Measurements from ENCODE around the gene CREB5.

CREB5 gene

DNA sequence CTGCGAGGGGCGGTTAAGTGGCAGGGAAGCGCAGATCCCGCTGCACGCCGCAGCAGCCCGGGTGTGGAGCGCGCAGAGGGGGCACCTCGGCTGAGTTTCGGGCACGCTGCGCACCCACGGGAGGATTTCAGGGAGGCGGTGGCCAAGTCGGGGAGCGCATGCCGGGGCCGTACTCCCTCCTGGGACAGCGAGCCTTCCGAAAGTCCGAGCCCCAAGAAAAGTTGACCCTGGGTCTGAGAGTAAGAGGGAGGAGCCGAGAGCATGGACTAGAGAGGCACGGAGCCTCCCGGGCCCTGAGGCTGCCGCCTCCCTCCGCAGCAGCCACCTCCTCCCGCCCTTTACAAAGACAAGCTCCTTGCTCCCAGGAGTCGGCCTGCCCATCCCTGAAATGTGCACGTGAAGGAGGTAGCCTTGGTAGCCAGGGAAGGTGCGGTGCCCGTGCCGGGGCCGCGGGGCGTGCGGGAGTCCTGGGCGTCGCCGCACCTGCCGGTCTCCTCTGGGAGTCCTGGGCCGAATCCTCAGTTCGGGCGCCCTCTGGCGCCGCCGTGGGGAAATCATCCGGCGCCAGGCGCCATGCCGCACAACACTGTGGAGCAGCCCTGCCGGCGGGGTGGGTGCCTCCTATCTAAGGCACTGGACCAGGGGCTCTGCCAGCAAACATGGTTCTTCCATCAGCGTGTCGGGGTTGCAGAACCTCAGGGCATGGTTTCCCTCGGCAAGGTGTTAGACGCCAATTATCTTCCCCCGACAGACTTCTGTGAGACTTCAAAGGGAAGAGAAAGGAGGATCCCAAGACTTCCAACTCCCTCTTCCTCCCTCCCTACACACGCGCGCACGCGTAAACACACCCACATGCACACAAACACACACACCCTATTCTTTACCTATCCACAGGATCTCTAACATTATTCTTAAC is 441.8 kb downstream of the CREB5 start:
- Histone ChIP-seq H3K27me3 (ENCODE audit: control insufficient read depth, insufficient read depth, low read length) (0 out of 2 replicates have a peak, but pooled peaks cover 2% of the 10 kb centered on the region), H3K27ac (ENCODE audit: low read length) (no peak overlapping the region), H3K4me1 (ENCODE audit: control insufficient read depth, insufficient read depth, low read length) (no peaks in the 10 kb centered on the region), H3K4me3 (ENCODE audit: low read length) (peak overlapping the region; percentile 53; the same call in 1 of the 2 replicates), H3K9me3 (ENCODE audit: control insufficient read depth, insufficient read depth, low read length) (no peaks in the 10 kb centered on the region), H3K36me3 (ENCODE audit: control insufficient read depth, insufficient read depth, low read length) (no peaks in the 10 kb centered on the region)
- DNase-seq (ENCODE audit: low read depth, low spot score): peak; percentile 72
- no CpG with 5 or more reads among the region's 63 CpGs for WGBS (ENCODE audit: insufficient coverage, insufficient read length)

GRCh38 chr7:28854750-28855074 is 442.4 kb downstream of the CREB5 start:
- H3K4me3 ChIP-seq (ENCODE audit: low read length): no peak overlapping the region
- H3K27me3 ChIP-seq (ENCODE audit: control insufficient read depth, insufficient read depth, low read length): 0 out of 2 replicates have a peak, but pooled peaks cover 2% of the 10 kb centered on the region

DNA sequence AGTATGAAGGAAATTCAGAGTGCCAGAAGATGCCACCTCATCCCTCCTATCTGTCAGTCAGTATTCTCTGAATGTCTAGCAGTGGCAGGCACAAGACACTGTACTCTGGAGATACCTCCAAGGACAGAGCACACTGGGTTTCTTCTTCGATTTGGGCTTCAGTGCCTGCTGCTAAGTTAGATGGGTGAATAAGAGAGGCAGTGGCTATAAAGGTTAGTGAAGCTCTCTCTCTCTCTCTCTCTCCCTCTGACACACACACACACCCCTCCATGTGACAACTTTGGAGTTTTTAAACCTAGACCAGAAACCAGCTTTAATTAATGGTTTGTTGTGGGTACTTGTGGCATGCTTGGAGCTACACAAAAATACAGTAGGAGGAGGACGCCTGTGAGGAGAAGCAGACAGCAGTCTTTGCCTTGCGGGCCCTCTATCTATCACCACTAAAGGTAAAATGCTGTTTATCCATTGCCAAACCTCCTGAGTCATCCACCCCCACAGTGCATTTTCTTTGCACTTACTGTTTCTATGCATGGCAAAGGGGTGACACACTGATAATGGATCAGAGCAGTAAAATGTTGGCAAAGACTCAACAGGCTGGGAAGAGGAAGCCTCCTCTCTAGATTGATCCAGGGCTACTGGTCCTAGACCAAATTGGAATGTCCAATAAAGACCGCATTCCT is 443.4 kb downstream of the CREB5 start:
- no peaks in the 10 kb centered on the region for H3K36me3 ChIP-seq (ENCODE audit: control insufficient read depth, insufficient read depth, low read length)
- no peak overlapping the region for H3K27ac ChIP-seq (ENCODE audit: low read length)
- no peak overlapping the region for H3K4me3 ChIP-seq (ENCODE audit: low read length)
- H3K4me1 ChIP-seq (ENCODE audit: control insufficient read depth, insufficient read depth, low read length): no peaks in the 10 kb centered on the region
- H3K9me3 ChIP-seq (ENCODE audit: control insufficient read depth, insufficient read depth, low read length): no peaks in the 10 kb centered on the region
- H3K27me3 ChIP-seq (ENCODE audit: control insufficient read depth, insufficient read depth, low read length): 0 out of 2 replicates have a peak, but pooled peaks cover 2% of the 10 kb centered on the region
- no peak for DNase-seq (ENCODE audit: low read depth, low spot score)
- WGBS (ENCODE audit: insufficient coverage, insufficient read length): no CpG with 5 or more reads among the region's 4 CpGs

More at GRCh38 chr7:28854750-28855074, 442.4 kb downstream of the CREB5 start:
- no peaks in the 10 kb centered on the region for H3K4me1 ChIP-seq (ENCODE audit: control insufficient read depth, insufficient read depth, low read length)
- no peaks in the 10 kb centered on the region for H3K9me3 ChIP-seq (ENCODE audit: control insufficient read depth, insufficient read depth, low read length)
- WGBS (ENCODE audit: insufficient coverage, insufficient read length): no CpG with 5 or more reads among the region's 3 CpGs
- no peak for DNase-seq (ENCODE audit: low read depth, low spot score)
- no peak overlapping the region for H3K27ac ChIP-seq (ENCODE audit: low read length)
- H3K36me3 ChIP-seq (ENCODE audit: control insufficient read depth, insufficient read depth, low read length): no peaks in the 10 kb centered on the region

DNA sequence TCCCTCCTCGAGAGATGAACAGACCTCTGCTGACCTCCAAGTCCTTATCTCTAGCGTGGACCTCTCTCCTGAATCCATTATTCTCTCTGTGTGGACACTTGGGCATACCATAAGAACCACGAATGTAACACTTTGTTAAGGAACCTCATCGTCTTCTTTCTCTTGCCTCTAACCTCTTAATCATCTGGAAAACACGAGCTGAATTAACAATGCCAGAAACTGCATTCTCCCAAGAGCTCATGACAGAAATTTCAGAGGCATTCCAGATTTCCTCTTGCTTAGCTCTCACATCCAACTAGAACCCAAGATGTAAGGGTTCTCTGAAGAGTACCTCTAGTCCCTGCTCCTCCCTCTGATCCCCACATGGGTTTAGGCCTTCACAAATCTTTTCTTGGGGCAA is 444.3 kb downstream of the CREB5 start:
- Histone ChIP-seq H3K36me3 (ENCODE audit: control insufficient read depth, insufficient read depth, low read length) (no peaks in the 10 kb centered on the region), H3K27ac (ENCODE audit: low read length) (no peak overlapping the region)
- no CpG with 5 or more reads among the region's 5 CpGs for WGBS (ENCODE audit: insufficient coverage, insufficient read length)

DNA sequence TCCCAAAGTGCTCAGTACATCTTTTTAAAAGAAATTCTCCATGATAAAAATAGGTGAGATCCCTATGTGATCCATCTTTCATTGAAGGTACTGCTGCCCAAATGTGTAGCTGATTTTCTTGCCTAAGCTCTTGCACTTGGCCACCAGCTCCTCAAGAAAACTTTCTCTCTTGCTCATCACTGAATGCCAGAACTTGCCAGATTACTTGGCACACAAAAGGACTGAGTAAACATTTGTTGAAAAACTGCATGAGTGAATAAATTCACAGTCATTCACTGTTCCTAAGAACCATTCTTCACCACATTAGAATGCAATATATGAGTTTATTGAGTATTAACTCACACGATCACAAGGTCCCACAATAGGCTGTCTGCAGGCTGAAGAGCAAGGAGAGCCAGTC is 445.9 kb downstream of the CREB5 start:
- H3K27me3 ChIP-seq (ENCODE audit: control insufficient read depth, insufficient read depth, low read length): 0 out of 2 replicates have a peak, but pooled peaks cover under 1% of the 10 kb centered on the region
- no peaks in the 10 kb centered on the region for H3K4me1 ChIP-seq (ENCODE audit: control insufficient read depth, insufficient read depth, low read length)
- H3K27ac ChIP-seq (ENCODE audit: low read length): no peak overlapping the region
- H3K36me3 ChIP-seq (ENCODE audit: control insufficient read depth, insufficient read depth, low read length): no peaks in the 10 kb centered on the region
- no peaks in the 10 kb centered on the region for H3K9me3 ChIP-seq (ENCODE audit: control insufficient read depth, insufficient read depth, low read length)
- DNase-seq (ENCODE audit: low read depth, low spot score): no peak
- no peak overlapping the region for H3K4me3 ChIP-seq (ENCODE audit: low read length)
- WGBS (ENCODE audit: insufficient coverage, insufficient read length): no CpG with 5 or more reads among the region's 1 CpG

More for the DNA sequence above, 444.3 kb downstream of the CREB5 start:
- Histone ChIP-seq H3K27me3 (ENCODE audit: control insufficient read depth, insufficient read depth, low read length) (0 out of 2 replicates have a peak, but pooled peaks cover 2% of the 10 kb centered on the region), H3K4me3 (ENCODE audit: low read length) (no peak overlapping the region), H3K9me3 (ENCODE audit: control insufficient read depth, insufficient read depth, low read length) (no peaks in the 10 kb centered on the region), H3K4me1 (ENCODE audit: control insufficient read depth, insufficient read depth, low read length) (no peaks in the 10 kb centered on the region)
- no peak for DNase-seq (ENCODE audit: low read depth, low spot score)

DNA sequence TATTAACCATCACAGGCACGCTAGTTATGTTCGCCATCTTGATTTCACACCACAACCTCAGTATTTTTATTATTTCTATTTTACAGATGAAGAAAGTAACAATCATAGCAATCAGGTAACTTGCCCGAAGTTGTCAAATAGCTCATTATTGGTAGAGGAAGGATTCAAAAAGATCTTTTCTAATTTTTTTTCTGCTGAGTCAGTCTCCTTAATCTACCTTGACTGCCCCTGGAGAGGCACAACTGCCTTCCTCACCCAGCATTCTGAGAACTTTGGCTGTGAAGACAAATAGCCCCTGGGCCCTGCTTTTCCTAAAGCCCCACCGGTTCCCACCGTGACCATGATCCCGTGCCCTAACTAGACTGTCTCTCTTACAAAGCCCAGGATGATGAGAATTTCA is 446.6 kb downstream of the CREB5 start:
- Histone ChIP-seq H3K4me3 (ENCODE audit: low read length) (no peak overlapping the region), H3K9me3 (ENCODE audit: control insufficient read depth, insufficient read depth, low read length) (no peaks in the 10 kb centered on the region), H3K27ac (ENCODE audit: low read length) (no peak overlapping the region), H3K27me3 (ENCODE audit: control insufficient read depth, insufficient read depth, low read length) (no peaks in the 10 kb centered on the region), H3K4me1 (ENCODE audit: control insufficient read depth, insufficient read depth, low read length) (no peaks in the 10 kb centered on the region), H3K36me3 (ENCODE audit: control insufficient read depth, insufficient read depth, low read length) (no peaks in the 10 kb centered on the region)
- whole genome bisulfite sequencing (ENCODE audit: insufficient coverage, insufficient read length): no CpG with 5 or more reads among the region's 6 CpGs
- DNase-seq (ENCODE audit: low read depth, low spot score): no peak

GRCh38 chr7:28861825-28862224 is 449.5 kb downstream of the CREB5 start:
- Histone ChIP-seq H3K9me3 (ENCODE audit: control insufficient read depth, insufficient read depth, low read length) (no peaks in the 10 kb centered on the region), H3K4me1 (ENCODE audit: control insufficient read depth, insufficient read depth, low read length) (peaks cover 2% of the 10 kb centered on the region), H3K27me3 (ENCODE audit: control insufficient read depth, insufficient read depth, low read length) (no peaks in the 10 kb centered on the region), H3K27ac (ENCODE audit: low read length) (no peak overlapping the region), H3K36me3 (ENCODE audit: control insufficient read depth, insufficient read depth, low read length) (no peaks in the 10 kb centered on the region), H3K4me3 (ENCODE audit: low read length) (no peak overlapping the region)
- WGBS (ENCODE audit: insufficient coverage, insufficient read length): no CpG with 5 or more reads among the region's 4 CpGs
- DNase-seq (ENCODE audit: low read depth, low spot score): no peak

GRCh38 chr7:28862595-28863272 is 450.4 kb downstream of the CREB5 start:
- WGBS (ENCODE audit: insufficient coverage, insufficient read length): no CpG with 5 or more reads among the region's 9 CpGs
- no peaks in the 10 kb centered on the region for H3K27me3 ChIP-seq (ENCODE audit: control insufficient read depth, insufficient read depth, low read length)
- DNase-seq (ENCODE audit: low read depth, low spot score): no peak
- peaks cover 3% of the 10 kb centered on the region for H3K4me1 ChIP-seq (ENCODE audit: control insufficient read depth, insufficient read depth, low read length)
- H3K27ac ChIP-seq (ENCODE audit: low read length): no peak overlapping the region
- no peaks in the 10 kb centered on the region for H3K36me3 ChIP-seq (ENCODE audit: control insufficient read depth, insufficient read depth, low read length)
- H3K4me3 ChIP-seq (ENCODE audit: low read length): no peak overlapping the region
- no peaks in the 10 kb centered on the region for H3K9me3 ChIP-seq (ENCODE audit: control insufficient read depth, insufficient read depth, low read length)

- H3K9me3 ChIP-seq (ENCODE audit: control insufficient read depth, insufficient read depth, low read length): no peaks in the 10 kb centered on the region
- H3K4me3 ChIP-seq (ENCODE audit: low read length): no peak overlapping the region
- peaks cover 3% of the 10 kb centered on the region for H3K4me1 ChIP-seq (ENCODE audit: control insufficient read depth, insufficient read depth, low read length)
- no peak overlapping the region for H3K27ac ChIP-seq (ENCODE audit: low read length)
- H3K36me3 ChIP-seq (ENCODE audit: control insufficient read depth, insufficient read depth, low read length): no peaks in the 10 kb centered on the region
- no CpG with 5 or more reads among the region's 6 CpGs for WGBS (ENCODE audit: insufficient coverage, insufficient read length)
- DNase-seq (ENCODE audit: low read depth, low spot score): no peak
- H3K27me3 ChIP-seq (ENCODE audit: control insufficient read depth, insufficient read depth, low read length): no peaks in the 10 kb centered on the region
Observed at GRCh38 chr7:28865601-28866144, 453.4 kb downstream of the CREB5 start.

DNA sequence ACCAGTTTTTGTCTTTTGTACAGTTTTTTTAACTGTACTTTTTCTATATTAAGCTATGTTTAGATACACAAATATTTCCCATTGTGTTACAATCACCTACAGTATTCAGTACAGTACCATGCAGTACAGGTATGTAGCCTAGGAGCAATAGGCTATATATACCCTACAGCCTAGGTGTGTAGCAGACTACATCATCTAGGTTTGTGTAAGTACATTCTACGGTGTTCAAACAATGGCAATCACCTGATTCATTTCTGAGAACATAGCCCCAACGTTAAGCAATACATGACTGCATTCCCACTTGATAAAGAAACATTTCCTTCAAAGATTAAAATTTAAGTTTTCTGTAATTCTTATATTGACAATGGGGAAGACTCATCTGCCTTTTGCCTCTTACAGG is 456.4 kb downstream of the CREB5 start:
- WGBS (ENCODE audit: insufficient coverage, insufficient read length): no CpG with 5 or more reads among the region's 2 CpGs
- no peak for DNase-seq (ENCODE audit: low read depth, low spot score)
- Histone ChIP-seq H3K4me3 (ENCODE audit: low read length) (no peak overlapping the region), H3K9me3 (ENCODE audit: control insufficient read depth, insufficient read depth, low read length) (no peaks in the 10 kb centered on the region), H3K27ac (ENCODE audit: low read length) (no peak overlapping the region), H3K27me3 (ENCODE audit: control insufficient read depth, insufficient read depth, low read length) (no peaks in the 10 kb centered on the region), H3K4me1 (ENCODE audit: control insufficient read depth, insufficient read depth, low read length) (peaks cover 3% of the 10 kb centered on the region), H3K36me3 (ENCODE audit: control insufficient read depth, insufficient read depth, low read length) (no peaks in the 10 kb centered on the region)

Data from iPS DF 6.9 (cell line).